Adrenal gland (tissue), 12 donors: ENCODE results near the gene DPEP2NB. TPM values are rescaled to one million over a fixed set of nuclear protein-coding genes. Genes with fewer than 3 reads are reported as not detected.
A peak's percentile ranks its signal among the peaks of the same experiment; 100 is the strongest.
"Not testable (repeated sequence)": the region's sequence is repeated elsewhere in the genome, so short reads cannot be mapped to it uniquely, and the experiment has no call there.

Source experiments
- DNase-seq, 7 donors: peaks; one replicate each; pipeline ENCODE4 v3.0.0-alpha.2; 2019 to 2020
- H3K27ac ChIP-seq, 5 donors: fragments of 200-600 bp; sonication (generic) in 4 of 5; 1 replicate in 3 of 5; 2 replicates in 2 of 5; pipeline versions ENCODE4 v1.5.1 to v1.8.0; 2016 to 2020; ENCODE audit warnings: mild to moderate bottlenecking in 1 of 5
- H3K27me3 ChIP-seq: fragments of 200-600 bp; 2 replicates; pipeline ENCODE4 v1.8.0; 2021
- H3K36me3 ChIP-seq, 2 donors: fragments of 200-600 bp; replicated peaks in 1 of 2; 1 replicate in 1 of 2; 2 replicates in 1 of 2; pipeline versions ENCODE4 v1.5.1 to v1.8.0; 2018 to 2022
- H3K4me1 ChIP-seq, 2 donors: fragments of 200-600 bp; replicated peaks in 1 of 2; 1 replicate in 1 of 2; 2 replicates in 1 of 2; pipeline versions ENCODE4 v1.5.1 to v1.8.0; 2018 to 2021
- H3K4me3 ChIP-seq, 4 donors: fragments of 200-600 bp; sonication (generic) in 3 of 4; one replicate each; pipeline ENCODE4 v1.5.1; 2016 to 2018
- H3K9me3 ChIP-seq, 3 donors: fragments of 200-600 bp; sonication (generic) in 1 of 3; replicated peaks in 1 of 3; 1 replicate in 2 of 3; 2 replicates in 1 of 3; pipeline versions ENCODE4 v1.5.1 to v1.8.0; 2016 to 2021
- POLR2A ChIP-seq, 2 donors: fragments of 450-650 bp; IDR thresholded peaks; one replicate each; pipeline ENCODE4 v1.6.1; 2017; ENCODE audit warnings: antibody characterized with exemption in 2 of 2, mild to moderate bottlenecking in 2 of 2, moderate library complexity in 1 of 2
- WGBS, 4 donors: extraction: QIAGEN DNeasy Blood & Tissue Kit in 2 of 4; methylation state at CpG; one replicate each; pipeline versions ENCODE4 v1.1.5 to v1.1.7; 2013 to 2017; 5-methylcytosine and 5-hydroxymethylcytosine counted together
- intact Hi-C, 2 donors: fragments of 100-400 bp; cut with DNase I; formaldehyde crosslinking; loops; one replicate each; pipeline versions ENCODE4 v1.14.1 to v1.15.0; 2022 to 2023
- polyA plus RNA-seq, 3 donors: library from polyadenylated mRNA; stranded (reverse); fragments of 200-250 nt in 2 of 3; fragments of 350-450 nt in 1 of 3; fragmentation: Illumina TruSeq in 1 of 3; extraction: RNeasy Lipid Tissue Mini Kit (QIAGEN cat#74804) in 1 of 3; gene quantifications; one replicate each; pipeline ENCODE4 v1.2.3, GENCODE V29; 2013 to 2014
- total RNA-seq, 9 donors: library from RNA; depleted of rRNA in 4 of 9; stranded (reverse); fragments of >200 nt in 4 of 9; fragments of 120-200 nt in 1 of 9; fragmentation: NEBNext Ultra II Directional in 1 of 9; extraction: Animal tissue kit (Norgen Biotek cat#: 25700) in 1 of 9; gene quantifications; one replicate each; pipeline versions ENCODE4 v1.1.0 to v1.2.4, GENCODE V29; 2013 to 2023
- TF ChIP-seq, protein P1 (sequence below), 6 experiments: fragments of 450-650 bp in 4 of 6; fragments of 200-600 bp in 2 of 6; sonication (generic) in 1 of 6; IDR thresholded peaks; 1 replicate in 5 of 6; 2 replicates in 1 of 6; pipeline versions ENCODE4 v1.5.1 to v1.8.0; 2016 to 2021; ENCODE audit warnings: antibody characterized with exemption in 6 of 6, mild to moderate bottlenecking in 2 of 6, moderate library complexity in 1 of 6
- donor health status: healthy with polysubstance abuse.
- donor health status: Bipolar disorder and iron deficiency.
- donor health status: DM: yes; HTN: yes; CAD: no.
- donor health status: DM: no; HTN: no; CAD: no.
- donor health status: DM: no; HTN: no; CAD: no.
- donor health status: DM: yes; HTN: yes; CAD: no.

DPEP2NB gene
- total and polyA plus RNA-seq, 12 donors, result not detected

DNA sequence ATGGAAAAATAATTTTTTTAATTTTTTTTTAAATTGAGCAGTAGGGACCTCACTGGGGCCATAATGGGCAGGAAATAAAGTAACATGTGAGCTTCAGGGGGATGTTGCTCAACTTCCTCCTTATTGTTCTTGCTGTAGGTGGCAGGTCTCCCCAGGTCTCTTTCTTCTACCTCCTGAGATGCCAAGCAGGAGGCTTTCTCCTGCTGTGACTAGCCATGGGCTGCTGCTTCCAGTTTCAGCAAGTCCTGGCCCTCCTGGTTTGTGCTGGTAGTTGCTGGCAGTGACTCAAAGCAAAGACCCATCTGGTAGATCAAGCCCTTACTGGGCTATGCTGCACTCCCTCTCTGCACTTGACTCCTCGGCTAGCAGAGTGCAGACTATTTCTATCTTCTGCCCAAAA, 2.3 kb downstream of the DPEP2NB start:
- H3K4me1 ChIP-seq, result no peaks in the 10 kb centered on the region
- intact Hi-C loops, result no loop called here
- H3K9me3 ChIP-seq, result no peaks in the 10 kb centered on the region
- WGBS, 4 donors, result 41 to 50% (median 45%) methylated on average over 1 of the region's 1 CpG
- no peak overlapping the region for H3K4me3 ChIP-seq
- H3K27me3 ChIP-seq, result no peaks in the 10 kb centered on the region
- no peak for DNase-seq
- no peak for TF ChIP-seq POLR2A (IDR thresholded peaks at IDR 0.05)
- TF ChIP-seq, protein P1, sequence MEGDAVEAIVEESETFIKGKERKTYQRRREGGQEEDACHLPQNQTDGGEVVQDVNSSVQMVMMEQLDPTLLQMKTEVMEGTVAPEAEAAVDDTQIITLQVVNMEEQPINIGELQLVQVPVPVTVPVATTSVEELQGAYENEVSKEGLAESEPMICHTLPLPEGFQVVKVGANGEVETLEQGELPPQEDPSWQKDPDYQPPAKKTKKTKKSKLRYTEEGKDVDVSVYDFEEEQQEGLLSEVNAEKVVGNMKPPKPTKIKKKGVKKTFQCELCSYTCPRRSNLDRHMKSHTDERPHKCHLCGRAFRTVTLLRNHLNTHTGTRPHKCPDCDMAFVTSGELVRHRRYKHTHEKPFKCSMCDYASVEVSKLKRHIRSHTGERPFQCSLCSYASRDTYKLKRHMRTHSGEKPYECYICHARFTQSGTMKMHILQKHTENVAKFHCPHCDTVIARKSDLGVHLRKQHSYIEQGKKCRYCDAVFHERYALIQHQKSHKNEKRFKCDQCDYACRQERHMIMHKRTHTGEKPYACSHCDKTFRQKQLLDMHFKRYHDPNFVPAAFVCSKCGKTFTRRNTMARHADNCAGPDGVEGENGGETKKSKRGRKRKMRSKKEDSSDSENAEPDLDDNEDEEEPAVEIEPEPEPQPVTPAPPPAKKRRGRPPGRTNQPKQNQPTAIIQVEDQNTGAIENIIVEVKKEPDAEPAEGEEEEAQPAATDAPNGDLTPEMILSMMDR (IDR thresholded peaks at IDR 0.05), result no peak
- peak overlapping the region in 1 of 5 donors; percentile 11 for H3K27ac ChIP-seq
- no peaks in the 10 kb centered on the region for H3K36me3 ChIP-seq

DNA sequence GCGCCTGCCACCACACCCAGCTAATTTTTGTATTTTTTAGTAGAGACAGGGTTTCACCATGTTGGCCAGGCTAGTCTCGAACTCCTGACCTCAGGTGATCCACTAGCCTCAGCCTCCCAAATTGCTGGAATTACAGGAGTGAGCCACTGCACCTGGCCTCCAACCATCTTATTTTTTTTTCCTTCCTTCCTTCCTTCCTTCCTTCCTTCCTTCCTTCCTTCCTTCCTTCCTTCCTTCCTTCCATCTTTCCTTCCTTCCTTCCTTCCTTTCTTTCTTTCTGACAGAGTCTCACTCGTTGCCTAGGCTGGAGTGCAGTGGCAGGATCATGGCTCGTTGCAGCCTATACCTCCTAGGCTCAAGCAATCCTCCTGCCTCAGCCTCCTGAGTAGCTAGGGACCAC, 5.8 kb downstream of the DPEP2NB start:
- 66 to 79% (median 68%) methylated on average over 4 of the region's 4 CpGs for WGBS, 4 donors
- intact Hi-C loops, H3K27me3 ChIP-seq, H3K4me1 ChIP-seq, H3K9me3 ChIP-seq, H3K36me3 ChIP-seq, H3K27ac ChIP-seq, DNase-seq, H3K4me3 ChIP-seq: not testable (repeated sequence)

DNA sequence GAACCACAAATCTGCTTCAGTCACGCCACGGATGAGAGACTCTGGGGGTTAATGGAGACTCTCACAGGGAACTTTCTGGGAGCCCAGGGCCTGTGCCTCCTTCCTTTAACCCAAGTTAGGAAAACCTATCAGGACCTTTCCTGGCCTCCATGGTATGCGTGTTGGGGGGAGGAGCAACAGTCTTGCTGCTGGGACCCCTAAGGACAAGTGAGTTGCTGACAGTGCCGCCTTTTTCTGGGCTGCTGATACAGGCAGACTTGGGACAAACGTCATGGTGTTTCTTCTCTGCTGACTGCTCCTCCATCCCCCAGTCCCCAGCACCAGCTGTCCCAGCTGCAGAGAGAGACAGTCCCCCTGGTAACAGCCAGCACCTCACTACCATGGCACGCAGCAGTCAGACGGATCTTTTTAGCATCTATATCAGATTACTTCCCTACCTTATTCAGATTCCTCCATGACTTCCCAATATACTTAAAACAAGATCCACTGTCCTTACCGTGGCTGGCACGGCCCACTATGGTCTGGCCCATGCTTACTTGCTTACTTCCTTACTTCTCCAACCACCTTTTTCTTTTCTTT, 6.5 kb downstream of the DPEP2NB start:
- no peaks in the 10 kb centered on the region for H3K36me3 ChIP-seq
- no peaks in the 10 kb centered on the region for H3K4me1 ChIP-seq
- DNase-seq, result no peak
- no peak overlapping the region for H3K4me3 ChIP-seq
- H3K27ac ChIP-seq, result no peak overlapping the region
- no peaks in the 10 kb centered on the region for H3K9me3 ChIP-seq
- no peaks in the 10 kb centered on the region for H3K27me3 ChIP-seq
- TF ChIP-seq, protein P1 (IDR thresholded peaks at IDR 0.05), result no peak
- no peak for TF ChIP-seq POLR2A (IDR thresholded peaks at IDR 0.05)
- intact Hi-C loops, result no loop called here
- WGBS, 4 donors, result 69 to 71% (median 71%) methylated on average over 9 of the region's 9 CpGs

DNA sequence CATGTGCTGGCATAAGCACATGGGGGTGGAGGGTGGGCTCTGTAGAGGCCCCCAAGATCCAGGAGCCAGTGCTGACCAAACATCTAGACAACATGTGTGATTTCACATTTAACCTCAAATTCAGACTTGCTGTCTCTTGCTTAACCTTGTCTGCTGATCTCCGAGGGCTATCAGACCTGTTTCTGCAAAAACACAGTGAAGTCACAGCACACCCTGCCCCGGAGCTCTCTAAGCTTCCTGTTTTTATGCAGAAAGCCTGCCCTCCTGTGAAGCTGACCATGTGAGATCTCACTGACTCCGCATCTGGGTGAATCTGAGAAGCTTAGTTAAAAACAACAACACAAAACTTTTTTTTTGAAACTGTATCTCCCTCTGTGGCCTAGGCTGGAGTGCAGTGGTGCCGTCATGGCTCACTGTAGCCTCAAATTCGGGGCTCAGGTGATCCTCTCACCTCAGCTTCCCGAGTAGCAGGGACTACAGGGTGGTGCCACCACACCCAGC, 9.9 kb downstream of the DPEP2NB start:
- 33 to 48% (median 46%) methylated on average over 6 of the region's 6 CpGs for WGBS, 4 donors
- Histone ChIP-seq H3K27me3 (no peaks in the 10 kb centered on the region), H3K9me3 (no peaks in the 10 kb centered on the region), H3K4me3 (no peak overlapping the region), H3K36me3 (no peaks in the 10 kb centered on the region), H3K4me1 (no peaks in the 10 kb centered on the region), H3K27ac (peak overlapping the region in 3 of 5 donors; percentile 8 to 70 (median 64))
- TF ChIP-seq, protein P1 (IDR thresholded peaks at IDR 0.05), result no peak
- TF ChIP-seq POLR2A (IDR thresholded peaks at IDR 0.05), result no peak
- peak in 5 of 7 donors; percentile 40 to 68 (median 54) for DNase-seq
- intact Hi-C loops, result no loop called here

DNA sequence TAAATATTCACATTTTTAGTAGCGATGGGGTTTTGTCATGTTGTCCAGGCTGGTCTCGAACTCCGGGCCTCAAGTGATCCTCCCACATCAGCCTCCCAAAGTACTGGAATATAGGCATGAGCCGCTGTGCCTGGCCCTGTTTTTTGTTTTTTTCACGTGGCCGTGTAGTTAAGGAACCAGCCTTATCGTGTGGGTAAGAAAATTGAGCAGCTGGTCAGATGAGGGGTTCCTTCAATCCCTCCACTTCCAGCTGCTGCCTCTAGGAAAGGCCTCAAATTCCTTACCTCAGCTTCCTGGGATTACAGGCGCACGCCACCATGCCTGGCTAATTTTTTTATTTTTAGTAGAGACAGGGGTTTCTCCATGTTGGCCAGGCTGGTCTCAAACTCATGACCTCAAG, 10.5 kb downstream of the DPEP2NB start:
- Histone ChIP-seq H3K36me3 (no peaks in the 10 kb centered on the region), H3K4me1 (no peaks in the 10 kb centered on the region), H3K9me3 (no peaks in the 10 kb centered on the region), H3K27me3 (no peaks in the 10 kb centered on the region), H3K4me3 (no peak overlapping the region), H3K27ac (peak overlapping the region in 3 of 5 donors; percentile 8 to 70 (median 64))
- TF ChIP-seq, protein P1 (IDR thresholded peaks at IDR 0.05), result no peak
- no peak for TF ChIP-seq POLR2A (IDR thresholded peaks at IDR 0.05)
- 80 to 92% (median 91%) methylated on average over 9 of the region's 9 CpGs for WGBS, 4 donors
- no peak for DNase-seq
- intact Hi-C loops, result no loop called here
